Glutamatergic neuron (in vitro differentiated cells): ENCODE data around the gene MBP. TPM values are rescaled to one million over a fixed set of nuclear protein-coding genes. Genes with fewer than 3 reads are reported as not detected.

Experiments used
- DNase-seq: peaks from one replicate; pipeline ENCODE4 v3.0.0; 2022
- H3K27ac Mint-ChIP-seq: one replicate; pipeline ENCODE4 v1.8.0; 2020; ENCODE audit warnings: mild to moderate bottlenecking, mixed read lengths, inconsistent platforms; ENCODE audit not compliant: unreplicated experiment
- H3K27me3 Mint-ChIP-seq: one replicate; pipeline ENCODE4 v1.8.0; 2020; ENCODE audit warnings: mild to moderate bottlenecking, moderate library complexity, mixed read lengths, inconsistent platforms; ENCODE audit not compliant: unreplicated experiment
- H3K36me3 Mint-ChIP-seq: one replicate; pipeline ENCODE4 v1.8.0; 2020; ENCODE audit warnings: mild to moderate bottlenecking, mixed read lengths, inconsistent platforms; ENCODE audit not compliant: unreplicated experiment
- H3K4me1 Mint-ChIP-seq: one replicate; pipeline ENCODE4 v1.8.0; 2020; ENCODE audit warnings: mild to moderate bottlenecking, low read depth, mixed read lengths, inconsistent platforms; ENCODE audit not compliant: unreplicated experiment
- H3K4me3 Mint-ChIP-seq: one replicate; pipeline ENCODE4 v1.8.0; 2020; ENCODE audit warnings: mild to moderate bottlenecking, mixed read lengths, inconsistent platforms; ENCODE audit not compliant: unreplicated experiment
- H3K9me3 Mint-ChIP-seq: one replicate; pipeline ENCODE4 v1.8.0; 2020; ENCODE audit warnings: mild to moderate bottlenecking, moderate library complexity, mixed read lengths, inconsistent platforms; ENCODE audit not compliant: unreplicated experiment
- CTCF ChIP-seq: fragments of 200-600 bp; sonication (generic); IDR thresholded peaks from one replicate; pipeline ENCODE4 v1.5.0; 2021; ENCODE audit not compliant: partially characterized antibody, unreplicated experiment
- total RNA-seq: library from RNA; stranded (reverse); fragmentation: NEBNext Ultra II Directional; extraction: Animal tissue kit (Norgen Biotek cat#: 25700); gene quantifications from one replicate; pipeline ENCODE4 v1.2.1, GENCODE V29; 2021; ENCODE audit not compliant: unreplicated experiment

The MBP gene
- total RNA-seq, 1 donor from 2014 or later: 82.6 TPM

GRCh38 chr18:77105680-77106079 lies 26.9 kb downstream of the MBP start:
- Mint-ChIP-seq H3K9me3 (peaks cover 3% of the 10 kb centered on the region), H3K4me3 (no peak overlapping the region), H3K27ac (no peak overlapping the region), H3K4me1 (peaks cover 54% of the 10 kb centered on the region), H3K27me3 (peaks cover 2% of the 10 kb centered on the region), H3K36me3 (peaks cover 5% of the 10 kb centered on the region)
- no peak for TF ChIP-seq CTCF
- DNase-seq: no peak

GRCh38 chr18:77105028-77105427 lies 27.6 kb downstream of the MBP start:
- peaks cover 2% of the 10 kb centered on the region for H3K27me3 Mint-ChIP-seq
- peaks cover 53% of the 10 kb centered on the region for H3K4me1 Mint-ChIP-seq
- DNase-seq: no peak
- no peak for TF ChIP-seq CTCF
- H3K9me3 Mint-ChIP-seq: peaks cover 3% of the 10 kb centered on the region
- H3K4me3 Mint-ChIP-seq: no peak overlapping the region
- H3K27ac Mint-ChIP-seq: no peak overlapping the region
- H3K36me3 Mint-ChIP-seq: peaks cover 5% of the 10 kb centered on the region

- H3K4me1 Mint-ChIP-seq: peaks cover 54% of the 10 kb centered on the region
- no peak for TF ChIP-seq CTCF
- peaks cover 5% of the 10 kb centered on the region for H3K9me3 Mint-ChIP-seq
- H3K36me3 Mint-ChIP-seq: peaks cover 5% of the 10 kb centered on the region
- H3K27me3 Mint-ChIP-seq: peaks cover 2% of the 10 kb centered on the region
- DNase-seq: no peak
- H3K4me3 Mint-ChIP-seq: no peak overlapping the region
- H3K27ac Mint-ChIP-seq: no peak overlapping the region
These were observed 28.5 kb downstream of the MBP start for GRCh38 chr18:77103991-77104531.

- H3K9me3 Mint-ChIP-seq: peaks cover 6% of the 10 kb centered on the region
- no peak for DNase-seq
- H3K27ac Mint-ChIP-seq: peak overlapping the region; percentile 65
- peaks cover 2% of the 10 kb centered on the region for H3K27me3 Mint-ChIP-seq
- H3K4me3 Mint-ChIP-seq: no peak overlapping the region
- peaks cover 58% of the 10 kb centered on the region for H3K4me1 Mint-ChIP-seq
- no peak for TF ChIP-seq CTCF
- peaks cover 5% of the 10 kb centered on the region for H3K36me3 Mint-ChIP-seq
These were observed 29.3 kb downstream of the MBP start for GRCh38 chr18:77103187-77103850.

GRCh38 chr18:77102259-77103040 lies 30.1 kb downstream of the MBP start:
- DNase-seq: no peak
- peaks cover 56% of the 10 kb centered on the region for H3K4me1 Mint-ChIP-seq
- peaks cover 5% of the 10 kb centered on the region for H3K36me3 Mint-ChIP-seq
- peaks cover 6% of the 10 kb centered on the region for H3K9me3 Mint-ChIP-seq
- peaks cover 2% of the 10 kb centered on the region for H3K27me3 Mint-ChIP-seq
- TF ChIP-seq CTCF: no peak
- H3K27ac Mint-ChIP-seq: no peak overlapping the region
- no peak overlapping the region for H3K4me3 Mint-ChIP-seq
